HG03159 (cell line): Measurements from ENCODE around the gene LHPP.

ENCODE experiments used
- ATAC-seq: cut with Tn5 transposase; IDR thresholded peaks from one replicate; pipeline ENCODE4 v1.9.1; 2021; ENCODE audit warnings: mild to moderate bottlenecking, moderate library complexity; ENCODE audit not compliant: unreplicated experiment

The LHPP gene

DNA sequence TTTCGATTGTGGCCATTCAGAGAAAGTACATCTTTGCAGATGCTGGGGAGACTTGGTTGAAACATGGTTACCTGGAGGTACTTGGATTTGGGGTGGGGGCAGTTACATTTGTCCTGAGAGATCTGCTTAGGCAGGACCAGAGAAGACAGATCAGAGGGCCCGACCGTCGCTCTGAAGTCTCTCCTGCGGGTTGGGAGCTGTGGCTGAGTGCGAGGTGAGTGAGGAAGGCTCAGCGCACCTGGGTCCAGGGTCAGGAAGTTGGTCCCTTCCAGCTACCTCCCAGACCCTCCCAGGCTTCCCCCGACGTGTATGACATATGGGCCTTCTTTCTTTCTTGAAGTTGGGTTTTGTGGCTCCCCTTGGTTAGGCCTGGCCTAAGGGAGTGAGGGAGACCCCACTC, 56.3 kb downstream of the LHPP start:
- ATAC-seq: no peak

DNA sequence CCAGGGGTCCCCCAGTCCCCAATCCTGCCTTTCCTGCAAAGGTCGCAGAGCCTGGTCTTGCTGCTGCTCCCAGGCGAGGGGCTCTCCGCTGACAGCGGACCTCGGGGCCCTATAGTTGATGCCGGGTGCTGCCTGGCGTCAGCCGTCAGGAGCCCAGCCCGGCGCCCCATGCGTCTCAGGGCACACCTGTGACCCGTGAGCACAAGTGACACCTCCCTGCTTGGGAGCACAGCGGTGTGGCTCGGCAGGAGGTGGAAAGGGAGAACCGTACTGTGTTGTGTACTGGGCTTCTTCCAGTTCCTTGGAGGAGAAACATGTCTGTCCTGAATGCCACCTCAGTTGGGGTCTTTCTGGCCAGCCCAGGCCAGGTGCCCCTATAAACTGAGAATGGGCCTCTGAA, 56.7 kb downstream of the LHPP start:
- ATAC-seq: no peak

DNA sequence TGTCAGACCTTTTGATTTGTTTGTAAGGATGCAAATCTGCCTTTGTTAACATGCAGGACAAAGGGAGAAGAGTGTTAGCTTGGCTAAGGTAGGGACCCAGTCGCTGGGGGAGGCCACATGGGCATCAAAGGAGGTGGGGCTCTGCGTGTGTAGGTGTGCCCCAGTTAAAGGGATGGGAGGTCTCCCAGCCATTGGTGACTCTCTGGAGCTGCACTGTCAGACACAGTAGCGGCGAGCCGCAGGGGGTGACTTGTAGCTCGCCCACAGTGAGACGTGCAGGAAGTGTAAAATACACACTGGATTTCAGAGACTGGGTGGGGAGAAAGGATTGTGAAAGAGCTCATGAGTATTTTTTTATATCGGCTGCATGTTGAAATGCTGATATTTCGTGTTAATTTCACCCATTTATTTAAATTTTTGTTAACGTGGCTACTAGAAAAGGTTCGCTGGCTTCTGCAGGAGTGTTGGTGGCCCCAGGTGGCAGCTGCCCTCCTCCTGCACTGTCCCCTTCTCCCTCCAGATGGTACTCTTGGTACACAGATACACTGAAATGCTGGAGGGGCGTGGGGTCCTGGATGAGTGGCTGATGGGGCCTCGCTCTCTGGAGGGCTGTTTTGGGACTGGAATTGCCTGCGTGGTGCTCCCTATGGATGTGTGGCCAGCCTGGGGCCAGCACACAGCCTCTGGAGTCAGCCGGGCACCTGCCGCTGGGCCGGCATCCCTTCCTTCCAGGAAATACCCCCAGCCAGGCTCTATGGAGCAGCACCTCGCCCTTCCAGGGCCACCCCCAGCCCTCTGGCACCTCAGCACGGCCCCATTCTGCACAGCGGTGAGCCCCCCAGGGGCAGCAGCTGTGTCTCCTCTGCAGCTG, 59.2 kb downstream of the LHPP start:
- ATAC-seq: no peak

DNA sequence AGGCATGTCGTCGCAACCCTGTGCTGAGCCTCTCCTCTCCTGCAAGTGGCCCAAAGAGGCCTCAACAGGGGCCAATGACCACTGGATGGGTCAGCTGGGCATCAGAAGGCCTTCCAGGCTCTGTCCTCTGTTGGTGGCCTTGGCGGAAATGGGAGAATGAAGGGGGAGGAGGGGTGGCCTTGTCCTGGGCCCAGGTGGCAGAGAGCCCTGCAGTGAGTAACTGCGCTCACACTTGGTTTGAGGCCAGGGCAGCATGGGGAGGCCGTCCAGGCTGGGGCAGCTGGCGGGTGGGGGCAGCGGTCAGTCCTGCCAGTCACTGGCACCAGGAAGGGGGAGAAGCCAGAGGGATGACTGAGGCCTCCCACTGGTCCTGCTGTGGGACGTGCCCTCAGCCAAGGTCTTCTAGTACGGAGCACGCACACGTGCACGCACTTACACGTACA, 59.8 kb downstream of the LHPP start:
- no peak for ATAC-seq

DNA sequence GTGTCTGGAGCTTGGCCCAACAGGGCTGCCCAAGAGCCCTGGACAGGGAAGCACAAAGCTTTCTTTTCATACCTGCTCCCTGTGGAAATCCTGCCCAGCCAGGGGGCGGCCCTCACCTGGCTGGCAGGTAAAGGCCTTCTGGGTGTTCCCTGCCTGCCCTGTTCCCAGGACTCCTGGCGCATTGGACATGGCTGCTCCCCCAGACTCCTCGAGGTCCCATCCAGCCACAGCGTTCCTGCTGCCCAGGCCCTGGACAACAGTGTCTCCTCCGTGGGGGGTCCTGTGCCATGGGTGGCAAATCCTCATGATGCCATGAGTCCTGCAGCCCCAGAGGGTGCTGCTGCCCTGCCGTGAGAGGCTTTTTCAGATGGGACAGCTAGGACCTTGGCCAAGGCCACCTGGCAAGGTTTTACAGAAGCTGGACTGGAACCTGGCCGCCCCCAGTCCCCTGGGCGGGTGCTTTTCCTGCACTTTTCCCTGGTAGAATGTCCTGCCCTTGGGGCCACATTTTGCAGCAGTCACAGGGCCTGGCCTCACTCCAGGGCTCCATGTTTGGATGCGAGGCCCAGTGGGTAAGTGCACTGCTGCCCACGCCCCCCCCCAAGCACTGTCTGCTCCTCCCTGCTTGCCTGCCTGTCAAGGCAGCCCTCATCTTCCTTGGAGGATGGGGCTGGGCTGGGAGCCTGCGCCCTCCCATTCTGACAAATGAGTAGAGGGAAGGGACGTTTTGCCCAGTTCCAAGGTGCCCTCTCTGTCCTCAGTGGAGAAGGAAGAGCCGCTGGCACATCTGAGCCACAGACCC, 60.7 kb downstream of the LHPP start:
- no peak for ATAC-seq

DNA sequence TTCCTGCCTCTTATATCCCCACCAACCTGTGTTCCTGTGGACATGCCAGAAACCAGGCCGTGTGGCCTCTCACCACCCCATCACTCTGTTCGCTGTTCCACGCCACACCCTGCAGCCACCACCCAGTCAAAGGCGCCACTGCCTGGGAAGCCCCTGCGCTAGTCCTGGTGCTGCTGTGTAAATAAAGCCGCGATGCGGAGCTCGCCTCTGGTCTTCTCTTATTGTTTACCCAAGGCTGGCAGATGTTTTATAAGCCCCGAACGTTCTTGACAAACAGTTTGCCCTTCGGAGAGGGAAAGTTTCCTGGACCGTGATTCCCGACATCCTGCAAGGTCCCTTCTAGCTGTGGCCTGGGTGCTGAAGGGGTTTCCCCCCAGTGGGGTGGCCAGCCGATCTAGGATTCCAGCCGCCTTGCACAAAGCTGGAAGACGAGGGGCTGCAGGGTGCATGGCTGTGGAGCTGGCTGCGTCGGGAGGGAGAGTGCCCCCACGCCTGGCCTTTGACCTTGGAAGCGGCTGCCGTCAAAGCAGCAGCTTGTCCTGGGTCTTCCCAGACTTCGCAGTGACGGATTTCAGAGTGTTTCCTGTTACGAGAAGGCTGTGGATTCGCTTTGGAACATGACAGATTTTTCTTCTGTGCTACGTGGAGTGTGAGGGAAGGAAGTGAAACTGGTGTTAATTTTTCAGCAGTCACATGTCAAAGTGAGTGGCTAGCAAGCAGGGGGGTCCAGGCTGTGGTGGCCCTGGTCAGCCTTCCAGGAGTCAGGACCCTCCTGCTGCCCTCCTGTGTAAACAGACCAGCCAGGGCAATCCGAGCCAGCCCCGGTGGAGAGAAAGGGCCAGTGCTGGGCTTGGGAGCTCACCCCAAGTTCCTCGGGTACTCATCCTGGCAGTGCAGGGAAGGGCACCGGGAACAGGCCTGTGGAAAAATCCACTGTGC, 61.6 kb downstream of the LHPP start:
- no peak for ATAC-seq

DNA sequence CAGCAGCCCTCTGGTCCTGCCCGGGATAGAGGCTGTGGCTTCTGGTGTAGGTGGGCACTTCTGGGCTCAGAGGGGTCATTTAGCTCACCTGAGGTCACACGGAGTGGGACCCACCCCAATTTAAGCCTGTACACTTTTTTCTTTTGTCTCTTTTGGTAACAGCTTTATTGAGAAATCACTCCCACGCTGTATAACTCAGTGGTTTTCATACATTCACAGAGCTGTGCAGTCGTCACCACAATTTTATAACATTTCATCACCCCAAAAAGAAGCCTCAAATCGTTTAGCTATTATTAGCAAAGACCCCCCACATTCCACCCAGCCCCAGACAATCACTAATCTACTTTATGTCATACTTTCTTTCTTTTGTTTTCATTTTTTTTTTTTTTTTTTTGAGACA, 62.3 kb downstream of the LHPP start:
- ATAC-seq: no peak

DNA sequence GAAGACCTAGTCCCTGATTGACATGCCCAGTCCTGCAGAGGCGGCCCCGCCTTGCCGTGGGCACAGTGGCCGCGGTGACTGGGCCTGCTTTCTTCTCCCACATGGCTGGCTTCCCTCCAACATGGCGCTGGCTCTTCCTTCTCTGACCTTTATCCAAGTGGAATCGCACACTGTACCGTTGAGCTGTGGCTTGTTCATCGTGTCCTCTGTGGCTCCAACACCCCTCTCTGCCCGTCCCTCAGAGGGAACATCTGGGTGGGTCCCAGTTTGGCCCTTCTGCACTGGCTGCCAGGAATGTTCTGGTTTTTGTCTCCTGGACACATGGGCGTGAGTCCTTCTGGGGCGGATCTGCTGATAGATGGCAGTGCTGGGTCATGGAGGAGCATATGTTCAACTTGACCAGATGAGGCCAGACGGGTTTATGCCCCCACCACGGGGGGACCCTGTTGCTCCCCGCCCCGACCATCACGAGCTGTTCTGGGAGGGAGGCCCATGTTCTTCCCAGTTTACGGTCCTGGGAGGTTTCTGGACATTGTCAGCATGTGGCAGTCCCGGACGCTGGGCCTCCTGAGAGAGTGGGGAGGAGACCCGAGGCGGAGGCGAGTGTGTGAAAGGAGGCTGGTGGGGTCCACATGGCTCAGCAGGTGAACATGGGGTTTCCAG, 63.5 kb downstream of the LHPP start:
- no peak for ATAC-seq

DNA sequence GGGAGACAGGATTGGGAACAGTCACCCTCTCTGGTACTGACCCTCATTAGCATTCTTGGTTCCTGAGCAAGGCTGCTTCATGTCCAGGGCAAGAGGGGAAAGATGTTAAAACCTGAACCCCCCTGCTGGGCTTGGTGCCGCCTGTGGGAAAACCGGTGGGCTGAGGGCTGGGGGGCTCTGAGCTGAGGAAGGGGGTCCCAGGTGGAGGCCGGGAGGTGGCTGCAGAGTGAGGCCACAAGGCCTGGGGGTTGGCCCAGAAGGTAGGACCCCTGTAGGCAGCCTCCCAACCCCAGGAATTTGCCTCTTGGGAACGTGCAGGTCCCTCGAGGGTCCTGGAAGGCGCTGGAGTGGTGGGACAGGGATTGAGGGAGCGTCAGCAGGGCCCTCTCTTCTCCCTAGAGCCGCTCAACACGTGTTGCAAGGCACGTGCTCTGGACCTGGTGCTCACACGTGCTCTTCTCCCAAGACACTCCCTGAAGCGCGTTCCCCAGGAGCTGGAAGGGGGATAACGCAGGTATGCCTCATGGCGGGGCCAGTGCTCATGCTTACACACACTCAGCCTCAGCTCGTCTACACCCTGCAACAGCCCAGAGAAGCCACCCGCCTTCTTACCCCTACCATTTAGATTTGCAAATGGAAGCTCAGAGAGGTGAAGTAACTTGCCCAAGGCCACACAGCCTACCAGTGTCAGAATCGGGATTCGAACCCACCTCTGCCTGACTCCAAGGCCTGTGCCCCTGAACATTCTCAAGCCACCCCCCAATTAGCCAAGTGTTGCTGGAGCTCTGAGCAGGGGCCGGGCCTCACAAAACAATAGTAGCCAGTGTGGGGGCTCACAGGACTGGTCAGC, 64.4 kb downstream of the LHPP start:
- ATAC-seq: no peak

DNA sequence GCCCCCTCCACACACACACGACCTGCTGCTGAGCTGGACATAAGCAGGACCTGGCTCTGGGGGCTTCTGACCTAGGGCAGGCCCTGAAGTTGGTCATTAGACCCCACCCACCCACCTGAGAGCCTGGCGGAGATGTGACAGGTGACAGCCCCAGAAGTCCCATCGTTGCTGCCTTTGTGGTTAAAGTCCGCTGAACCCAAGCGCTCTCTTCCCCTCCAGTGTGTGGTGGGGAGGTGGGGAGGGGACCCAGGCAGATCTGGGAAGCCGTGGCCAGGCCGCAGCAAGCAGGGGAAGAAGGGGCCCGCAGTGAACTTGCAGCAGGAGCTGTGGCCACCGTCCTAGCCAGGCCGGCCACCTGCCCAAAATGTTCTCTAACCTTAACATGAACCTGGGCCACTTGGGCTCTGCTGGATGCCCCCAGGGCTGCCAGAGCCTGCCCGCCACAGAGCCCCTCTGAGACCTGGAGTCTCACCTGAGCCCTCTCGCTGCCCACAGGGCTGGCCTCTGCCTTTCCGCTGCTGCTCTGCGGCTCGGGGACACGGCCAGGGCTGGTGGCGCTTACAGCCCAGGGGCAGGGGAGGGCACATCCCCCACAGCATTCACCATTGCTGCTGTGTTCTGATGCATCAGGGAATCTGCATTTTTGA, 65.1 kb downstream of the LHPP start:
- no peak for ATAC-seq

DNA sequence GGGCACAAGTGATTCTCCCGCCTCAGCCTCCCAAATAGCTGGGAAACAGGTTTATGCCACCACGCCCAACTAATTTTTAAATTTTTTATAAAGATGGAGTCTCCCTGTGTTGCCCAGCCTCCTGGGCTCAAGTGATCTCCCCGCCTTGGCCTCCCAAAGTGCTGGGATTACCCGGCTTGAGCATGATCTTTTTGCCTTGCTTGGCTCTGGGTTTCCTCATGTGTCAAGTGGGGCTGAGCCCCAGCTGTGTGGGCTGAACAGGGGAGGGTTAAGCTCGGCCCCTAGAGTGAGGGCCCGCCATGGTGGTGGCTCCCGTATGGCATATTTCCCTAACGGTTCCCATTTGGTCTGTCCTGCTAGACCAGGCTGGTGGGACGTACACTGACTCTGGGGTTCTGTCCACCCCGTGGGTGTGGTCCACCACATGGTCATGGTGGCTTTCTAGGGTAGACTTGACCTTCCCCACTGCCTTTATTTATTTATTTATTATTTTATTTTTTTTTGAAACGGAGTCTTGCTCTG, 66.3 kb downstream of the LHPP start:
- no peak for ATAC-seq

DNA sequence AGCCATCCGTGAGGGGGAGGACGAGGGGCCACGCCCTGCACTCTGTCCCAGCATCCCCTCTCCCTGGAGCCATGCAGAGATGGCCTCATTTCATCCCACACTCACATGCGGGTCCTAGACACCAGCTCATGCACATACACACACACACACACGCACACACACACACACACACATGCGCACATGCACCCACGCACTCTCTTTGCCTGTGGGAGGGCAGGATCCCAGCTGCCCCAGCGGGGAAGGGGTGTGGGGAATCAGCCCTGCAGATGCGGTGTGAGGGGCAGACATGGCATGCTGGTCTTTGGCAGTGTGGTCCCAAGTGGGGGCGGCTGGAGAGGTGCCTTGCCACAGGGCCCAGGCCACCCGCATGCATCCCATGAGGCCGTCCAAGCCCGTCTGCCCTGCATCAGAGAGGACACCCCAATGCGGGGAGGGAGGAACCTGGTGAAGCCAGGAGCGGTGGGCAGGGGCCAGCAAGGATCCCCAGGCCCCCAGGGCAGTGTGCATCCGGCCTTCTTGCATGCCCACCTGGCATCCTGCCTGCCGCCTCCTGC, 68.1 kb downstream of the LHPP start:
- ATAC-seq: peak; percentile 14

DNA sequence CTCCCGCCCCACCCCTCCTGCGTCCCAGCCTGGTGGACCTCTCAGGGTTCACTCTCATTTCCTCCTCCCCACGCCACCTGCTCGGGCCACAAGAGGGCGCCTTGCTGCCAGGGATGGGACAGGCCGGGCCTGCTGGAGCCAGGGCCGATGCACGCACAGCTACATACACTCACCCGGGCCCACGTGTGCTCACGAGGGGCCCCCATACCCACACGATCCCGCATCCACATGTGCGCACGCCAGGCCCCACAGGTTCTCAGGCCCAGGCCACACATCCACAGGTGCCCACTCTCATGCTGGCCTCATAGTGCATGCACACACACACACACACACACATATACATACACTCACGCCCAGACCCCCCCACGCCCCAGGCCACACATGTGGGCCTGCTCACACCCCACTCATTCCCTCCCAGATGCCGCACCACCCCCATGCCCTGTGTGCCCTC, 68.6 kb downstream of the LHPP start:
- peak; percentile 88 for ATAC-seq

DNA sequence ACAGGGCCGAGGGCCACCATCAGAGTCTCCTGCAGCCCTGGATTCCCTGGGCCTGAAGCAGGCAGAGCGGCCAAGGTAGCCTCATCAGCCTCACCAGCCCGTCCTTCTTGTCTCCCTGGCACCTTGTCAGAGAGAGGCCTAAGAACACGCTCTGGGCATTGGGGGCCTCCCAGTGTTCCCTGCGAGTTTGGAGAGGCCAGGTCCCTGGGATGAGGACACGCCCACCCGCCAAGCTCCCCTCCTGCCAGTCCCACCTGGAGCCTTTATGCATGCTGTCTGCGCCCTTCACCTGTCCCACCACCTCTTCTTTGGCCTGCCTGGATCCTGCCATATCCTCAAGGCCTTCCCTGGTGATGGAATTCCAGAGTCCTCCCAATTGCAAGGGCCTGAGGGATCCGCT, 69.2 kb downstream of the LHPP start:
- no peak for ATAC-seq

DNA sequence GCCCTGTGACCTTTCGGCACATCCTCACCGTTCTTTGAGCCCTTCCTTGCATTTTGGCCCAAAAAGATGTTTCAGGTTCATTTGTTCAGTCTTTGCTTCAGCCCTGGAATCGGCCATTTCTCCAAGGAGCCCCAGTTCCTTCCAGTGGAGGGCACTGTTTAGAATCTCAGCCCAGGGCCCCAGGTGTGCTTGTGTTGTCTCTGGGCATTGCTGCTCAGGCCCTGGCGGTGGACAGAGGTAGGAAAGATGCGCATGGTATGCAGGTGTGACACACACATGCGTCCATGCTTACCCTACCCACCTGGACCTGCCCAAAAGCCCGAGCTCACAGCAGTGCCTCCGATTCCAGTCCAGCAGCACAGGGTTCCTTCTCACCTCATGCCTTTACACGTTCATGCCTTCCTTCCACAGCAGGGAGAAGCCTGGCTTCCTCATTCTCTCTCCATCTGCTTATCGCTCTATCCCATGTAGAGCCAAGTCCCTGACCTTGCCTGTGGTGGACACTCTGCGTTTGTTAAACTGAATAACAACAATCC, 70.6 kb downstream of the LHPP start:
- no peak for ATAC-seq

DNA sequence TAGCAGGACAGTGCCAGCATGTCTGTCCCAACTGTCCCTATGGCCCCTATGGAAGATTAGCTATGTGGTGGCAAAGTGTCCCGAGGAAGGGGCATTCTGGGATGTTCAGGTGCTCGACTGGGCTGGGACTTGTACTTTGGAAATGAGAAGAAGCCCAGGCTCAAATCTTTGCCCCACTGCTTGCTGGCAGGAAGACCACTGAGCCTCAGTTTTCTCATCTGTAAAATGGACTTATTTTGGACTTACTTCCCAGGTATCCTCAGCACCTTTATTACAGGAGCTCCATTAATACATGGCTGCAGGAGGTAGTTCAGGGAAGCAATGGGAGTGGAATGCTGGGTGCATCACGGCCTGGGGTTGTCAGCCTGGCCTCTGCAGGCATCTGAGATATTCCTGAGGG, 71.2 kb downstream of the LHPP start:
- ATAC-seq: no peak

DNA sequence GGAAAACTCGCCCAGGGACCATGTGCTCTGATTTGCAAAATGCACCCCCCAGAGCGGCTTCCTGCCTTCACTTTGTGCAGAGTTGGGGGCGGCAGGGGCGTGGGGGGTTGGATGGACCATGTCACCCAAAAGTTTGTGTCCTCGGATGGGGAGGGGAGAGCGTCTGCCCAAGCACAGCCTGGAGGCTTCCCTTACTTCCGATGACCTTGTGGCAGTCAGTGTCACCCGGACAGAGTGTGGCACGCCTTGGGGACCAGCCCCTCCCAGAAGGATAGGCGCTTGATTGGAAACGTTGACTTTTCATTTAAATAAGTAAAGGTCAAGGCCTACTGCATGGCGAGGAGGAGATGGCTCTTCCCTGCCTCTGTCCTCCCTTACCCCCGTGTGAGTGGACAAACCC, 71.6 kb downstream of the LHPP start:
- no peak for ATAC-seq

DNA sequence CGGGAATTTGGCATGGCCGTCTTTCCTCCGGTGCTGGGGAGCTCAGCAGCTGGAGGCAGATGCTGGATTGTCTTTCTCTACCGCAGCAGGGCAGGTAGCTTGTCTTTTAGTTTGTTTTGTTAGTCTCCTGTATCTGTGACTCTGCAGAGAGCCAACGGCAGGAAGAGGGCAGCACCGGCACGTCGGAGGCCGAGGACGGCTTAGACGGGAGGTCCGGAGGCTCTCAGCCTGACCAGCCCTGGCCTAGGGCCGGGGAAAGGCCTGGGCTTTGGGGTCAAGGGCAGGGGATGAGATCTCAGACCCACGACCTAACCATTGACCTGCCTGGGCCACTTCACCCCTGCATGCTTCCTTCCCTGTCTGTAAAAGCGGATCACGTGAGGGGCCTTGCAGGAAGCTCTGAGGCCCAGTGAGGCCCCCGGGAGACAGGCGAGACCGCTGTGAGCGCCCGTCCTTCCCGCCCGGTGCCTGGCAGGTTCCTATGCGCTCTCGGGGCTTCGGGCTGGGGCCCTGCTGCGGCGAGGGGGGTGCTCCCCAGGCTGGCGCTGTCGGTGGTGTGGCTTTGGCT, 72.7 kb downstream of the LHPP start:
- peak; percentile 41 for ATAC-seq
